ENCODE results near the gene S1PR1.

DNA sequence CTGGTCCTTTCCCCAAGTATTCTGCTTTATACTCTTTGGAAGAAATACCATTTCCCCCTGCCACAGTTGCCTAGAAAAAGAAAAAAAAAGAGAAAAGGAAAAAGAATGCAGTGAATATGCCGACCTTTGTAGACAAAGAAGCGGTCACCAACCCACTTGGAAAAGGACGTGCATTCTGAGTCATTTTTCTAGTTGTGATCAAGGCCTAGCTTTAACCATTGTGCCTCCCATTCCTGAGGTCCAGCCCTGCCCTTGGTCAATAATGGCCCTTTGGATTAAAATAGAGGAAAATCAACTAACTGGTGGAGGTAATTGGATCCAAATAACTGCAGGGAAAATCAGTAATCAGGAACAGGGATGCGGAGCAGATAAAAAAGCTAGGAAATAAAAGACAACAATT lies 24.8 kb downstream of the S1PR1 start:
- TF ChIP-seq POLR2AphosphoS5 (IDR thresholded peaks at IDR 0.05) (no peak), POLR2A (IDR thresholded peaks at IDR 0.05) (no peak)
- TF ChIP-seq, protein P1, sequence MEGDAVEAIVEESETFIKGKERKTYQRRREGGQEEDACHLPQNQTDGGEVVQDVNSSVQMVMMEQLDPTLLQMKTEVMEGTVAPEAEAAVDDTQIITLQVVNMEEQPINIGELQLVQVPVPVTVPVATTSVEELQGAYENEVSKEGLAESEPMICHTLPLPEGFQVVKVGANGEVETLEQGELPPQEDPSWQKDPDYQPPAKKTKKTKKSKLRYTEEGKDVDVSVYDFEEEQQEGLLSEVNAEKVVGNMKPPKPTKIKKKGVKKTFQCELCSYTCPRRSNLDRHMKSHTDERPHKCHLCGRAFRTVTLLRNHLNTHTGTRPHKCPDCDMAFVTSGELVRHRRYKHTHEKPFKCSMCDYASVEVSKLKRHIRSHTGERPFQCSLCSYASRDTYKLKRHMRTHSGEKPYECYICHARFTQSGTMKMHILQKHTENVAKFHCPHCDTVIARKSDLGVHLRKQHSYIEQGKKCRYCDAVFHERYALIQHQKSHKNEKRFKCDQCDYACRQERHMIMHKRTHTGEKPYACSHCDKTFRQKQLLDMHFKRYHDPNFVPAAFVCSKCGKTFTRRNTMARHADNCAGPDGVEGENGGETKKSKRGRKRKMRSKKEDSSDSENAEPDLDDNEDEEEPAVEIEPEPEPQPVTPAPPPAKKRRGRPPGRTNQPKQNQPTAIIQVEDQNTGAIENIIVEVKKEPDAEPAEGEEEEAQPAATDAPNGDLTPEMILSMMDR (IDR thresholded peaks at IDR 0.05) = no peak

Measured in breast epithelium (tissue), 3 donors.